Testis (tissue), 3 donors: Measurements from ENCODE around the gene MAP3K20. TPM values are rescaled to one million over a fixed set of nuclear protein-coding genes. Genes with fewer than 3 reads are reported as not detected.
"Not testable (repeated sequence)": the region's sequence is repeated elsewhere in the genome, so short reads cannot be mapped to it uniquely, and the experiment has no call there.

Experiments used
- DNase-seq: peaks from one replicate; pipeline ENCODE4 v3.0.0-alpha.2; 2019
- H3K27ac ChIP-seq, 2 donors: fragments of 200-600 bp; sonication (generic); one replicate each; pipeline ENCODE4 v1.5.1; 2019
- H3K27me3 ChIP-seq: fragments of 200-600 bp; sonication (generic); one replicate; pipeline ENCODE4 v1.5.1; 2019
- H3K36me3 ChIP-seq: fragments of 200-600 bp; sonication (generic); one replicate; pipeline ENCODE4 v1.5.1; 2017; ENCODE audit warnings: low read depth; ENCODE audit errors: missing control alignments
- H3K4me1 ChIP-seq: fragments of 200-600 bp; sonication (generic); one replicate; pipeline ENCODE4 v1.5.1; 2019
- H3K4me3 ChIP-seq, 2 donors: fragments of 200-600 bp; sonication (generic); one replicate each; pipeline ENCODE4 v1.5.1; 2017 to 2019
- H3K9me3 ChIP-seq: fragments of 200-600 bp; sonication (generic); one replicate; pipeline ENCODE4 v1.5.1; 2017
- POLR2A ChIP-seq: fragments of 450-650 bp; IDR thresholded peaks from one replicate; pipeline ENCODE4 v1.6.1; 2017; ENCODE audit warnings: antibody characterized with exemption, mild to moderate bottlenecking, moderate library complexity
- WGBS, 2 donors: methylation state at CpG; one replicate each; pipeline ENCODE4 v1.1.5; 2018; 5-methylcytosine and 5-hydroxymethylcytosine counted together
- intact Hi-C: fragments of 100-400 bp; cut with DNase I; formaldehyde crosslinking; loops from one replicate; pipeline ENCODE4 v1.15.1; 2023; ENCODE audit warnings: low total_unique reads
- polyA plus RNA-seq: library from polyadenylated mRNA; stranded (reverse); fragments of 350-450 nt; fragmentation: Illumina TruSeq; extraction: RNeasy Lipid Tissue Mini Kit (QIAGEN cat#74804); gene quantifications from one replicate; pipeline ENCODE4 v1.2.3, GENCODE V29; 2014; ENCODE audit warnings: low read depth, low replicate concordance; ENCODE audit not compliant: insufficient read depth
- total RNA-seq, 2 donors: library from RNA; depleted of rRNA; stranded (reverse); fragments of >200 nt; gene quantifications; one replicate each; pipeline ENCODE4 v1.2.3, GENCODE V29; 2016
- TF ChIP-seq, protein P1 (sequence below), 3 experiments: fragments of 450-650 bp in 2 of 3; fragments of 200-600 bp in 1 of 3; sonication (generic) in 1 of 3; IDR thresholded peaks; one replicate each; pipeline ENCODE4 v1.5.1; 2016 to 2019; ENCODE audit warnings: antibody characterized with exemption in 3 of 3, mild to moderate bottlenecking in 2 of 3, moderate library complexity in 1 of 3

Gene MAP3K20
- total and polyA plus RNA-seq, 3 donors from 2014 or later = 20.7 to 30.8 (median 25.3) TPM

DNA sequence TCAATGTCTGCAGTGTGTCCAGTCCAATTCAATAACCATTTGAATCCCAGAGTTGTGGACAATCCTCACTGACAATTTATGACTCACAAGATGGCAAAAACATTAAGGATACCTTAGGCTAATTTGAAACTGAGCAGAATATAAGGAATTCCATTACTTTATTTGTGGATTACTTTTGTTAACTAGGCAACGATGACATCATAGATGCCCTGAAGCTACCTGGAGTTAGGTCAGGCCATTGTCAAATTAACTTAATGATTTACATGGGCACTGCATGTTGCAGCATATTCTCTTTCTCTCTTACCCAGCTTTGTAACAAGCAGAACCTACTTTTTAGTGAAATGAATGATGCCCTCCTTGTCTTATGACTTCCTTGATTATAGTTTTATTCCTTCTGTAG lies 179.0 kb downstream of the MAP3K20 start:
- intact Hi-C loops = no loop called here
- no peak overlapping the region for H3K4me3 ChIP-seq
- no peaks in the 10 kb centered on the region for H3K36me3 ChIP-seq
- no peak for DNase-seq
- H3K9me3 ChIP-seq = no peaks in the 10 kb centered on the region
- H3K4me1 ChIP-seq = no peaks in the 10 kb centered on the region
- WGBS, 2 donors = 91 to 100% methylated on average over 1 of the region's 1 CpG
- no peaks in the 10 kb centered on the region for H3K27me3 ChIP-seq
- TF ChIP-seq POLR2A = no peak
- TF ChIP-seq, protein P1, sequence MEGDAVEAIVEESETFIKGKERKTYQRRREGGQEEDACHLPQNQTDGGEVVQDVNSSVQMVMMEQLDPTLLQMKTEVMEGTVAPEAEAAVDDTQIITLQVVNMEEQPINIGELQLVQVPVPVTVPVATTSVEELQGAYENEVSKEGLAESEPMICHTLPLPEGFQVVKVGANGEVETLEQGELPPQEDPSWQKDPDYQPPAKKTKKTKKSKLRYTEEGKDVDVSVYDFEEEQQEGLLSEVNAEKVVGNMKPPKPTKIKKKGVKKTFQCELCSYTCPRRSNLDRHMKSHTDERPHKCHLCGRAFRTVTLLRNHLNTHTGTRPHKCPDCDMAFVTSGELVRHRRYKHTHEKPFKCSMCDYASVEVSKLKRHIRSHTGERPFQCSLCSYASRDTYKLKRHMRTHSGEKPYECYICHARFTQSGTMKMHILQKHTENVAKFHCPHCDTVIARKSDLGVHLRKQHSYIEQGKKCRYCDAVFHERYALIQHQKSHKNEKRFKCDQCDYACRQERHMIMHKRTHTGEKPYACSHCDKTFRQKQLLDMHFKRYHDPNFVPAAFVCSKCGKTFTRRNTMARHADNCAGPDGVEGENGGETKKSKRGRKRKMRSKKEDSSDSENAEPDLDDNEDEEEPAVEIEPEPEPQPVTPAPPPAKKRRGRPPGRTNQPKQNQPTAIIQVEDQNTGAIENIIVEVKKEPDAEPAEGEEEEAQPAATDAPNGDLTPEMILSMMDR (IDR thresholded peaks at IDR 0.05) = no peak
- H3K27ac ChIP-seq = no peak overlapping the region

DNA sequence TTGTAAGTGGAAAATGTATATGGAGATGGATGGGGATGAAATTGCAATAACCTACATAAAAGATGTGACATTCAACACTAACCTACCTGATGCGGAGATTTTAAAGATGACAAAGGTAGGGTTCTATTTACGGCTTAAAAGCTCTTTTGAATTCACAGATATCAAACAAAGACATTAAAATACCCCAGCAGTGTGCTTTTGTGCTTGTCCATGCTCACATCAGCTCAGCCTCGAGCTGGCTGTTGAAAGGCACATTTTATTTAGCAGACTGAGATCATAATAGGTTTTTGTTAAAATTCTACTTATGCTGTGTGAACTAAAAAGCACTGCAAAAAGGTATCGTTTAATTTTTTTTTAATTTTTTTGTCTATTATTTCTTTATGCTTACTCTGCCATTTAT lies 183.1 kb downstream of the MAP3K20 start:
- DNase-seq = no peak
- Histone ChIP-seq H3K27ac (no peak overlapping the region), H3K9me3 (no peaks in the 10 kb centered on the region), H3K36me3 (no peaks in the 10 kb centered on the region), H3K4me1 (no peaks in the 10 kb centered on the region), H3K4me3 (no peak overlapping the region), H3K27me3 (no peaks in the 10 kb centered on the region)
- intact Hi-C loops = no loop called here
- WGBS, 2 donors = 95% methylated on average over 4 of the region's 4 CpGs
- TF ChIP-seq POLR2A = no peak
- TF ChIP-seq, protein P1 (IDR thresholded peaks at IDR 0.05) = no peak

DNA sequence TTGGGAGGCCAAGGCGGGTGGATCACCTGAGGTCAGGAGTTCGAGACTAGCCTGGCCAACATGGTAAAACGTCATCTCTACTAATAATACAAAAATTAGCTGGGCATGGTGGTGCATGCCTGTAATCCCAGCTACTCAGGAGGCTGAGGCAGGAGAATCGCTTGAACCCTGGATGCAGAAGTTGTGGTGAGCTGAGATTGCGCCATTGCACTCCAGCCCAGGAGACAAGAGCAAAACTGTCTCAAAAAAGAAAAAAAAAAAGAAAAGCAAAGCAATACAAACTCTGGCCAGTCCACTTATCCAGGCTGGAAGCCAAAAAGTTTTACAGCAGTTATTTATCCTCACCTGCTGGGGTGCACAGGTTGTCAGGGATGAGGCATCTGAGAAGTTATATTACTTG lies 186.7 kb downstream of the MAP3K20 start:
- DNase-seq, H3K27ac ChIP-seq, H3K4me3 ChIP-seq, H3K9me3 ChIP-seq, intact Hi-C loops, H3K36me3 ChIP-seq, H3K27me3 ChIP-seq, H3K4me1 ChIP-seq: not testable (repeated sequence)
- 90 to 92% methylated on average over 5 of the region's 5 CpGs for WGBS, 2 donors

DNA sequence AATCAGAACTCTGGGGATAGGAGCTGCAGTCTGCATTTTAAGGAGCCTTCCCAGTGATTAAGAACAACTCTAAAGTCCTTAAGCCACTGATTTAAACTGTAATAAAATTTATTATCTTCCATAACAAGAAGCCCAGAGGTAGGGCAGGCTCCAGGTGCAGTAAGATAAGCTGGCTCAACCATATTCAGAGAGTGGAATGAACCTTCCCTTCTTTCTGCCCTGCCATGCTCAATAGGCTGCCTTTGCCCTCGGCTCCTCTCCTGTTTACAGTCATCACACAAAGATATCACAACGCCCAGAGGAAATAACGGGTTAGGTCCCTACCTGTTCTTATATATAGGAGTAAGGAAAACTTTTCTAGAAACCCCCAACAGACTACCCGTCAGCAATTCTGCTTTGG lies 188.5 kb downstream of the MAP3K20 start:
- H3K4me1 ChIP-seq = no peaks in the 10 kb centered on the region
- H3K27me3 ChIP-seq = no peaks in the 10 kb centered on the region
- intact Hi-C loops = no loop called here
- no peak overlapping the region for H3K27ac ChIP-seq
- H3K4me3 ChIP-seq = no peak overlapping the region
- no peaks in the 10 kb centered on the region for H3K9me3 ChIP-seq
- WGBS, 2 donors = 89 to 96% methylated on average over 4 of the region's 4 CpGs
- no peak for DNase-seq
- TF ChIP-seq, protein P1 (IDR thresholded peaks at IDR 0.05) = no peak
- no peak for TF ChIP-seq POLR2A
- H3K36me3 ChIP-seq = no peaks in the 10 kb centered on the region

DNA sequence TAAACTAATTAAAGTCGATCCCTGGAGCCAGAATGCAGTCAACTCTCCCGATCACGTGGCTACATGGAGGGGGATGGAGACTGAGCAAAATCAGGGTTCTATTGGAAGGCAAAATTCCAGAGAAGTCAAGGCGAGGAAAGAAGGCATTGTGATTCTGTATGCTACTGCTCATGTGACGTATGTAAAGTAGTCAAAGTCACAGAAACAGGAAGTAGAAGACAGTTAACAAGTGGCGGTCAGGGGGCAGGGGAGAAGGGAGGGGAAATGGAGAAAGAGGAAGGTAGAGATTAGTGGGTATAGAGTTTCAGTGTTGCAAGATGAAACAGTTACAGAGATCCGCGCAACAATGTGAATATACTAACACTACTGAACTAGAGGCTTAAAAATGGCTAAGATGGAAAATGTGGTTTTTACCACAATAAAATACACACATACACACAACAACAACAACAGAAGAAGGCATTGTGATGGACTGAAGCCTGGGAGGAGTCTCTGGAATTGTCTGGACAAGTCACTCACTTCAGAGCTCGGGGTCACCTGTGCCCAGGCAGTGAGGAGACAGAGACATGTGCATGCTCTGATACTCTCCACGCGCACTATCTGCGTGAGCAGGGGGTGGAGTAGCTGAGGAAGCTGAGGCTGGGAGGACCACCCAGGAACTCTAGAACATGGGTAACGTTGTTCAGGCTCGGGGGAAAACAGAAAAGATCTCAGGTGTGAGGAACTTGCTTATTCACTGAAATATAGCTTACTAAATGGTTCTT lies 189.1 kb downstream of the MAP3K20 start:
- Histone ChIP-seq H3K4me1 (no peaks in the 10 kb centered on the region), H3K36me3 (no peaks in the 10 kb centered on the region), H3K27me3 (no peaks in the 10 kb centered on the region), H3K9me3 (no peaks in the 10 kb centered on the region), H3K27ac (no peak overlapping the region), H3K4me3 (no peak overlapping the region)
- 82 to 85% methylated on average over 14 of the region's 14 CpGs for whole genome bisulfite sequencing, 2 donors
- TF ChIP-seq POLR2A = no peak
- TF ChIP-seq, protein P1 (IDR thresholded peaks at IDR 0.05) = no peak
- DNase-seq = no peak
- intact Hi-C loops = no loop called here
